AG04449 (cell line): Measurements from ENCODE around the gene PODNL1.
"Not testable (repeated sequence)": the region's sequence is repeated elsewhere in the genome, so short reads cannot be mapped to it uniquely, and the experiment has no call there.

ENCODE experiments used
- CTCF ChIA-PET: fragments of 350-600 bp; formaldehyde crosslinking; extraction: SDS; loops from one replicate; lab custom pipeline; 2021; ENCODE audit warnings: antibody characterized with exemption; lab: Yijun Ruan, JAX
- POLR2A ChIA-PET: fragments of 400-600, 350-600 bp; formaldehyde crosslinking; extraction: SDS; loops from one replicate; lab custom pipeline; 2020; ENCODE audit warnings: antibody characterized with exemption, inconsistent platforms; lab: Yijun Ruan, JAX
- DNase-seq: peaks from one replicate; pipeline ENCODE4 v3.0.0-alpha.2; 2010; ENCODE audit warnings: low read depth, low spot score
- H3K4me3 ChIP-seq: 2 replicates; pipeline ENCODE4 v1.5.1; 2011; ENCODE audit warnings: low read depth, mild to moderate bottlenecking, control low read depth, low read length
- CTCF ChIP-seq: IDR thresholded peaks from one replicate; pipeline ENCODE4 v1.5.1; 2011; ENCODE audit warnings: mild to moderate bottlenecking, moderate library complexity, low read length, control low read depth, inconsistent platforms; ENCODE audit not compliant: insufficient read depth; ENCODE audit errors: missing control alignments

PODNL1 gene

GRCh38 chr19:13968383-13968935 is 30.2 kb upstream of the PODNL1 start:
- TF ChIP-seq CTCF = no peak
- ChIA-PET CTCF (no interaction called here), POLR2A (no interaction called here)
- DNase-seq = no peak
- H3K4me3 ChIP-seq = no peak overlapping the region

GRCh38 chr19:13967206-13967605 is 29.0 kb upstream of the PODNL1 start:
- CTCF ChIA-PET, H3K4me3 ChIP-seq, DNase-seq, POLR2A ChIA-PET: not testable (repeated sequence)

GRCh38 chr19:13966684-13967128 is 28.5 kb upstream of the PODNL1 start:
- DNase-seq = no peak
- ChIA-PET POLR2A (no interaction called here), CTCF (no interaction called here)
- no peak for TF ChIP-seq CTCF
- no peak overlapping the region for H3K4me3 ChIP-seq

GRCh38 chr19:13965926-13966683 is 27.9 kb upstream of the PODNL1 start:
- ChIA-PET CTCF (no interaction called here), POLR2A (no interaction called here)
- TF ChIP-seq CTCF = no peak
- DNase-seq = no peak
- H3K4me3 ChIP-seq = no peak overlapping the region

GRCh38 chr19:13965377-13965896 is 27.2 kb upstream of the PODNL1 start:
- ChIA-PET POLR2A (no interaction called here), CTCF (no interaction called here)
- TF ChIP-seq CTCF = no peak
- no peak for DNase-seq
- H3K4me3 ChIP-seq = no peak overlapping the region

GRCh38 chr19:13964776-13965175 is 26.6 kb upstream of the PODNL1 start:
- peak; percentile 9 for DNase-seq
- H3K4me3 ChIP-seq = no peak overlapping the region
- ChIA-PET CTCF (no interaction called here), POLR2A (no interaction called here)
- TF ChIP-seq CTCF = no peak
